Measurements from ENCODE around the gene DACT2.

Gene DACT2

GRCh38 chr6:168280899-168281245, 38.7 kb downstream of the DACT2 start:
- H3K27ac ChIP-seq (ENCODE audit: poor library complexity, severe bottlenecking), result no peak overlapping the region
- H3K27me3 ChIP-seq (ENCODE audit: insufficient read depth, poor library complexity, severe bottlenecking), result peaks cover 4% of the 10 kb centered on the region
- ATAC-seq (ENCODE audit: low read depth) (no peak), DNase-seq (ENCODE audit: low spot score) (no peak)
- TF ChIP-seq CTCF (IDR thresholded peaks at IDR 0.05; ENCODE audit: poor library complexity, severe bottlenecking), result no peak
- no peaks in the 10 kb centered on the region for H3K9me3 ChIP-seq (ENCODE audit: severe bottlenecking)
- H3K4me1 ChIP-seq (ENCODE audit: insufficient read depth, poor library complexity, severe bottlenecking), result no peaks in the 10 kb centered on the region
- H3K36me3 ChIP-seq (ENCODE audit: low read depth), result no peaks in the 10 kb centered on the region
- no peak overlapping the region for H3K4me3 ChIP-seq (ENCODE audit: severe bottlenecking)

GRCh38 chr6:168280020-168280898, 39.3 kb downstream of the DACT2 start:
- ATAC-seq (ENCODE audit: low read depth) (no peak), DNase-seq (ENCODE audit: low spot score) (no peak)
- H3K4me3 ChIP-seq (ENCODE audit: severe bottlenecking), result no peak overlapping the region
- H3K27me3 ChIP-seq (ENCODE audit: insufficient read depth, poor library complexity, severe bottlenecking), result peaks cover 4% of the 10 kb centered on the region
- H3K9me3 ChIP-seq (ENCODE audit: severe bottlenecking), result no peaks in the 10 kb centered on the region
- no peak for TF ChIP-seq CTCF (IDR thresholded peaks at IDR 0.05; ENCODE audit: poor library complexity, severe bottlenecking)
- H3K4me1 ChIP-seq (ENCODE audit: insufficient read depth, poor library complexity, severe bottlenecking), result no peaks in the 10 kb centered on the region
- H3K27ac ChIP-seq (ENCODE audit: poor library complexity, severe bottlenecking), result no peak overlapping the region
- no peaks in the 10 kb centered on the region for H3K36me3 ChIP-seq (ENCODE audit: low read depth)

GRCh38 chr6:168279403-168279935, 40.1 kb downstream of the DACT2 start:
- no peak for TF ChIP-seq CTCF (IDR thresholded peaks at IDR 0.05; ENCODE audit: poor library complexity, severe bottlenecking)
- no peak overlapping the region for H3K4me3 ChIP-seq (ENCODE audit: severe bottlenecking)
- no peaks in the 10 kb centered on the region for H3K9me3 ChIP-seq (ENCODE audit: severe bottlenecking)
- DNase-seq (ENCODE audit: low spot score) (no peak), ATAC-seq (ENCODE audit: low read depth) (no peak)
- no peak overlapping the region for H3K27ac ChIP-seq (ENCODE audit: poor library complexity, severe bottlenecking)
- peaks cover 6% of the 10 kb centered on the region for H3K27me3 ChIP-seq (ENCODE audit: insufficient read depth, poor library complexity, severe bottlenecking)
- H3K36me3 ChIP-seq (ENCODE audit: low read depth), result no peaks in the 10 kb centered on the region
- H3K4me1 ChIP-seq (ENCODE audit: insufficient read depth, poor library complexity, severe bottlenecking), result no peaks in the 10 kb centered on the region

- no peak overlapping the region for H3K4me3 ChIP-seq (ENCODE audit: severe bottlenecking)
- H3K27me3 ChIP-seq (ENCODE audit: insufficient read depth, poor library complexity, severe bottlenecking), result peaks cover 9% of the 10 kb centered on the region
- H3K36me3 ChIP-seq (ENCODE audit: low read depth), result no peaks in the 10 kb centered on the region
- DNase-seq (ENCODE audit: low spot score), result no peak
- TF ChIP-seq CTCF (IDR thresholded peaks at IDR 0.05; ENCODE audit: poor library complexity, severe bottlenecking), result no peak
- no peaks in the 10 kb centered on the region for H3K9me3 ChIP-seq (ENCODE audit: severe bottlenecking)
- H3K4me1 ChIP-seq (ENCODE audit: insufficient read depth, poor library complexity, severe bottlenecking), result no peaks in the 10 kb centered on the region
- no peak for ATAC-seq (ENCODE audit: low read depth)
- H3K27ac ChIP-seq (ENCODE audit: poor library complexity, severe bottlenecking), result no peak overlapping the region
Measured at GRCh38 chr6:168278904-168279303, 40.7 kb downstream of the DACT2 start.

- H3K4me1 ChIP-seq (ENCODE audit: insufficient read depth, poor library complexity, severe bottlenecking), result no peaks in the 10 kb centered on the region
- H3K4me3 ChIP-seq (ENCODE audit: severe bottlenecking), result no peak overlapping the region
- DNase-seq (ENCODE audit: low spot score) (no peak), ATAC-seq (ENCODE audit: low read depth) (no peak)
- H3K9me3 ChIP-seq (ENCODE audit: severe bottlenecking), result no peaks in the 10 kb centered on the region
- TF ChIP-seq CTCF (IDR thresholded peaks at IDR 0.05; ENCODE audit: poor library complexity, severe bottlenecking), result no peak
- no peaks in the 10 kb centered on the region for H3K36me3 ChIP-seq (ENCODE audit: low read depth)
- no peak overlapping the region for H3K27ac ChIP-seq (ENCODE audit: poor library complexity, severe bottlenecking)
- H3K27me3 ChIP-seq (ENCODE audit: insufficient read depth, poor library complexity, severe bottlenecking), result peaks cover 16% of the 10 kb centered on the region
Measured at GRCh38 chr6:168277274-168277669, 42.3 kb downstream of the DACT2 start.

Data from RWPE2 (cell line).